Measurements from ENCODE around the gene ZMYM2.

The ZMYM2 gene

GRCh38 chr13:19984430-19985218 lies 26.1 kb downstream of the ZMYM2 start:
- no peak for DNase-seq (ENCODE audit: low read depth, low spot score)
- H3K36me3 ChIP-seq (ENCODE audit: insufficient read depth, insufficient read length, low read length) = peaks cover under 1% of the 10 kb centered on the region
- no peak for TF ChIP-seq ZNF274 (IDR thresholded peaks at IDR 0.05; ENCODE audit: low read depth, low read length)
- no peak for TF ChIP-seq YY1 (IDR thresholded peaks at IDR 0.05; ENCODE audit: insufficient read depth, insufficient read length)
- no peak for TF ChIP-seq SUZ12 (IDR thresholded peaks at IDR 0.05; ENCODE audit: extremely low read depth, insufficient read depth, insufficient read length)

GRCh38 chr13:19985219-19985556 lies 26.7 kb downstream of the ZMYM2 start:
- TF ChIP-seq SUZ12 (IDR thresholded peaks at IDR 0.05; ENCODE audit: extremely low read depth, insufficient read depth, insufficient read length) (no peak), YY1 (IDR thresholded peaks at IDR 0.05; ENCODE audit: insufficient read depth, insufficient read length) (no peak), ZNF274 (IDR thresholded peaks at IDR 0.05; ENCODE audit: low read depth, low read length) (no peak)
- Histone ChIP-seq H3K9ac (ENCODE audit: insufficient read length, low read depth) (no peak overlapping the region), H3K9me3 (ENCODE audit: insufficient read depth, low read length) (no peaks in the 10 kb centered on the region), H3K4me3 (ENCODE audit: insufficient read length, low read depth) (no peak overlapping the region), H3K36me3 (ENCODE audit: insufficient read depth, insufficient read length, low read length) (no peaks in the 10 kb centered on the region), H3K27me3 (ENCODE audit: insufficient read depth, insufficient read length) (no peaks in the 10 kb centered on the region), H3K4me1 (ENCODE audit: insufficient read depth, insufficient read length) (no peaks in the 10 kb centered on the region)
- DNase-seq (ENCODE audit: low read depth, low spot score) = no peak

More at GRCh38 chr13:19984430-19985218, 26.1 kb downstream of the ZMYM2 start:
- H3K4me3 ChIP-seq (ENCODE audit: insufficient read length, low read depth) = no peak overlapping the region
- no peaks in the 10 kb centered on the region for H3K9me3 ChIP-seq (ENCODE audit: insufficient read depth, low read length)
- no peaks in the 10 kb centered on the region for H3K4me1 ChIP-seq (ENCODE audit: insufficient read depth, insufficient read length)
- H3K9ac ChIP-seq (ENCODE audit: insufficient read length, low read depth) = no peak overlapping the region
- H3K27me3 ChIP-seq (ENCODE audit: insufficient read depth, insufficient read length) = no peaks in the 10 kb centered on the region

- Histone ChIP-seq H3K9me3 (ENCODE audit: insufficient read depth, low read length) (no peaks in the 10 kb centered on the region), H3K27me3 (ENCODE audit: insufficient read depth, insufficient read length) (no peaks in the 10 kb centered on the region), H3K4me3 (ENCODE audit: insufficient read length, low read depth) (no peak overlapping the region), H3K36me3 (ENCODE audit: insufficient read depth, insufficient read length, low read length) (peaks cover 25% of the 10 kb centered on the region), H3K9ac (ENCODE audit: insufficient read length, low read depth) (no peak overlapping the region), H3K4me1 (ENCODE audit: insufficient read depth, insufficient read length) (no peaks in the 10 kb centered on the region)
- TF ChIP-seq SUZ12 (IDR thresholded peaks at IDR 0.05; ENCODE audit: extremely low read depth, insufficient read depth, insufficient read length) (no peak), YY1 (IDR thresholded peaks at IDR 0.05; ENCODE audit: insufficient read depth, insufficient read length) (no peak), ZNF274 (IDR thresholded peaks at IDR 0.05; ENCODE audit: low read depth, low read length) (no peak)
- DNase-seq (ENCODE audit: low read depth, low spot score) = no peak
These were observed 33.0 kb downstream of the ZMYM2 start for GRCh38 chr13:19991531-19991930.

- Histone ChIP-seq H3K9ac (ENCODE audit: insufficient read length, low read depth) (no peak overlapping the region), H3K4me3 (ENCODE audit: insufficient read length, low read depth) (no peak overlapping the region), H3K4me1 (ENCODE audit: insufficient read depth, insufficient read length) (no peaks in the 10 kb centered on the region), H3K9me3 (ENCODE audit: insufficient read depth, low read length) (no peaks in the 10 kb centered on the region), H3K36me3 (ENCODE audit: insufficient read depth, insufficient read length, low read length) (peaks cover 28% of the 10 kb centered on the region), H3K27me3 (ENCODE audit: insufficient read depth, insufficient read length) (no peaks in the 10 kb centered on the region)
- TF ChIP-seq ZNF274 (IDR thresholded peaks at IDR 0.05; ENCODE audit: low read depth, low read length) = no peak
- TF ChIP-seq YY1 (IDR thresholded peaks at IDR 0.05; ENCODE audit: insufficient read depth, insufficient read length) = no peak
- no peak for TF ChIP-seq SUZ12 (IDR thresholded peaks at IDR 0.05; ENCODE audit: extremely low read depth, insufficient read depth, insufficient read length)
- DNase-seq (ENCODE audit: low read depth, low spot score) = no peak
These were observed 34.5 kb downstream of the ZMYM2 start for GRCh38 chr13:19993024-19993423.

GRCh38 chr13:19998960-19999359 lies 40.4 kb downstream of the ZMYM2 start:
- Histone ChIP-seq H3K4me1 (ENCODE audit: insufficient read depth, insufficient read length) (no peaks in the 10 kb centered on the region), H3K4me3 (ENCODE audit: insufficient read length, low read depth) (no peak overlapping the region), H3K36me3 (ENCODE audit: insufficient read depth, insufficient read length, low read length) (peaks cover 17% of the 10 kb centered on the region), H3K27me3 (ENCODE audit: insufficient read depth, insufficient read length) (no peaks in the 10 kb centered on the region), H3K9me3 (ENCODE audit: insufficient read depth, low read length) (no peaks in the 10 kb centered on the region), H3K9ac (ENCODE audit: insufficient read length, low read depth) (no peak overlapping the region)
- DNase-seq (ENCODE audit: low read depth, low spot score) = no peak
- TF ChIP-seq YY1 (IDR thresholded peaks at IDR 0.05; ENCODE audit: insufficient read depth, insufficient read length) = no peak
- TF ChIP-seq ZNF274 (IDR thresholded peaks at IDR 0.05; ENCODE audit: low read depth, low read length) = no peak
- TF ChIP-seq SUZ12 (IDR thresholded peaks at IDR 0.05; ENCODE audit: extremely low read depth, insufficient read depth, insufficient read length) = no peak

GRCh38 chr13:20000062-20000552 lies 41.6 kb downstream of the ZMYM2 start:
- no peak overlapping the region for H3K4me3 ChIP-seq (ENCODE audit: insufficient read length, low read depth)
- DNase-seq (ENCODE audit: low read depth, low spot score) = no peak
- peaks cover 11% of the 10 kb centered on the region for H3K36me3 ChIP-seq (ENCODE audit: insufficient read depth, insufficient read length, low read length)
- no peaks in the 10 kb centered on the region for H3K4me1 ChIP-seq (ENCODE audit: insufficient read depth, insufficient read length)
- no peak overlapping the region for H3K9ac ChIP-seq (ENCODE audit: insufficient read length, low read depth)
- H3K27me3 ChIP-seq (ENCODE audit: insufficient read depth, insufficient read length) = no peaks in the 10 kb centered on the region
- TF ChIP-seq SUZ12 (IDR thresholded peaks at IDR 0.05; ENCODE audit: extremely low read depth, insufficient read depth, insufficient read length) (no peak), ZNF274 (IDR thresholded peaks at IDR 0.05; ENCODE audit: low read depth, low read length) (no peak), YY1 (IDR thresholded peaks at IDR 0.05; ENCODE audit: insufficient read depth, insufficient read length) (no peak)
- no peaks in the 10 kb centered on the region for H3K9me3 ChIP-seq (ENCODE audit: insufficient read depth, low read length)

- H3K4me3 ChIP-seq (ENCODE audit: insufficient read length, low read depth) = no peak overlapping the region
- no peak overlapping the region for H3K9ac ChIP-seq (ENCODE audit: insufficient read length, low read depth)
- H3K36me3 ChIP-seq (ENCODE audit: insufficient read depth, insufficient read length, low read length) = peaks cover 16% of the 10 kb centered on the region
- no peak for DNase-seq (ENCODE audit: low read depth, low spot score)
- H3K4me1 ChIP-seq (ENCODE audit: insufficient read depth, insufficient read length) = no peaks in the 10 kb centered on the region
- no peak for TF ChIP-seq ZNF274 (IDR thresholded peaks at IDR 0.05; ENCODE audit: low read depth, low read length)
- no peak for TF ChIP-seq YY1 (IDR thresholded peaks at IDR 0.05; ENCODE audit: insufficient read depth, insufficient read length)
- TF ChIP-seq SUZ12 (IDR thresholded peaks at IDR 0.05; ENCODE audit: extremely low read depth, insufficient read depth, insufficient read length) = no peak
- no peaks in the 10 kb centered on the region for H3K27me3 ChIP-seq (ENCODE audit: insufficient read depth, insufficient read length)
- no peaks in the 10 kb centered on the region for H3K9me3 ChIP-seq (ENCODE audit: insufficient read depth, low read length)
These were observed 43.1 kb downstream of the ZMYM2 start for GRCh38 chr13:20001366-20002190.

Data from NT2/D1 (cell line).